GM12878 (cell line): ENCODE data around the gene SNRPA1. TPM values are rescaled to one million over a fixed set of nuclear protein-coding genes. Genes with fewer than 3 reads are reported as not detected.

Experiments
- ATAC-seq: fragments of 200-7000 bp; cut with Tn5 transposase; 3 replicates; pipeline ENCODE4 v1.9.1; 2020; ENCODE audit warnings: mild to moderate bottlenecking, moderate library complexity
- BruUV-seq: library from RNA; stranded (reverse); fragments of 400-500 nt; replicated peaks from 2 replicates; lab custom pipeline; 2021; lab: Mats Ljungman, UMichigan
- CTCF ChIA-PET: fragments of 300-600 bp; sonication (Branson Sonifier 250); formaldehyde crosslinking; extraction: SDS; loops from one replicate; lab custom pipeline; 2021; ENCODE audit warnings: inconsistent platforms; lab: Yijun Ruan, JAX
- POLR2A ChIA-PET: fragments of 350-600 bp; formaldehyde crosslinking; extraction: SDS; loops from one replicate; lab custom pipeline; 2021; ENCODE audit warnings: inconsistent platforms; lab: Charles Lee
- RAD21 ChIA-PET: fragments of 300-600 bp; sonication (Branson Sonifier 250); formaldehyde crosslinking; loops from one replicate; lab custom pipeline; 2023; ENCODE audit warnings: antibody characterized with exemption; ENCODE audit not compliant: unreplicated experiment; lab: Charles Lee
- SMC1A ChIA-PET: fragments of 300-600 bp; sonication (Branson Sonifier 250); formaldehyde crosslinking; loops from one replicate; lab custom pipeline; 2023; ENCODE audit not compliant: unreplicated experiment, uncharacterized antibody; lab: Charles Lee
- DNase-seq: peaks from one replicate; pipeline ENCODE4 v3.0.0-alpha.2; 2011; ENCODE audit warnings: low read depth, low spot score
- FAIRE-seq: peaks from 3 replicates; lab custom pipeline; 2011; peaks lifted over from hg19 to GRCh38; lab: Jason Lieb, UNC
- H2AFZ ChIP-seq: 2 replicates; pipeline ENCODE4 v1.6.0; 2011; ENCODE audit warnings: low read depth, low read length, control low read depth; ENCODE audit not compliant: control insufficient read depth
- H3K27ac ChIP-seq: 2 replicates; pipeline ENCODE4 v1.5.1; 2011; ENCODE audit warnings: control low read depth; ENCODE audit not compliant: control insufficient read depth, insufficient read depth
- H3K27me3 ChIP-seq, 2 experiments: replicated peaks in 1 of 2; 2 replicates each; pipeline versions ENCODE4 v1.6.0 to v1.6.1; 2011; ENCODE audit warnings: low read length in 1 of 2; ENCODE audit not compliant: control insufficient read depth in 2 of 2, insufficient read depth in 2 of 2
- H3K36me3 ChIP-seq, 2 experiments: 2 replicates each; pipeline ENCODE4 v1.5.1; 2011; ENCODE audit warnings: low read length in 1 of 2; ENCODE audit not compliant: control insufficient read depth in 2 of 2, insufficient read depth in 2 of 2
- H3K4me1 ChIP-seq: 2 replicates; pipeline ENCODE4 v1.6.1; 2011; ENCODE audit warnings: mild to moderate bottlenecking, low read length, moderate library complexity, mixed read lengths; ENCODE audit not compliant: control insufficient read depth, insufficient read depth
- H3K4me2 ChIP-seq: 2 replicates; pipeline ENCODE4 v1.6.0; 2011; ENCODE audit warnings: control low read depth; ENCODE audit not compliant: control insufficient read depth, insufficient read depth
- H3K4me3 ChIP-seq: fragments of 200-600 bp; sonication (generic); 2 replicates; pipeline ENCODE4 v1.5.1; 2016
- H3K79me2 ChIP-seq: 2 replicates; pipeline ENCODE4 v1.6.0; 2011; ENCODE audit warnings: low read length; ENCODE audit not compliant: control insufficient read depth, insufficient read depth
- H3K9ac ChIP-seq: 2 replicates; pipeline ENCODE4 v1.8.0; 2011; ENCODE audit warnings: low read length, control low read depth, mixed read lengths; ENCODE audit not compliant: control insufficient read depth, insufficient read depth
- H3K9me3 ChIP-seq: replicated peaks from 3 replicates; pipeline ENCODE4 v1.5.1; 2011; ENCODE audit warnings: mild to moderate bottlenecking, low read length; ENCODE audit not compliant: control insufficient read depth, insufficient read depth
- H4K20me1 ChIP-seq: 2 replicates; pipeline ENCODE4 v1.6.0; 2011; ENCODE audit not compliant: control insufficient read depth, insufficient read depth
- E2F4 ChIP-seq: IDR thresholded peaks from 2 replicates; pipeline ENCODE4 v1.6.1; 2012; ENCODE audit warnings: low read depth, low read length, improper control_type of control experiment
- HDGF ChIP-seq: fragments of 450-650 bp; IDR thresholded peaks from 2 replicates; pipeline ENCODE4 v1.6.1; 2016; ENCODE audit warnings: antibody characterized with exemption
- POLR2AphosphoS2 ChIP-seq: IDR thresholded peaks from 2 replicates; pipeline ENCODE4 v1.6.1; 2011; ENCODE audit warnings: low read depth, mild to moderate bottlenecking, low read length, improper control_type of control experiment, moderate library complexity
- RCOR1 ChIP-seq: conservative IDR thresholded peaks from 2 replicates; pipeline ENCODE4 v1.6.1; 2012; ENCODE audit warnings: low read depth, low read length, improper control_type of control experiment
- REST ChIP-seq: IDR thresholded peaks from 2 replicates; pipeline ENCODE4 v1.6.1; 2012; ENCODE audit warnings: mild to moderate bottlenecking, low read depth, low read length
- RFX5 ChIP-seq: IDR thresholded peaks from 2 replicates; pipeline ENCODE4 v1.6.1; 2011; ENCODE audit warnings: low read depth, low read length, improper control_type of control experiment
- SMARCA5 ChIP-seq: fragments of 450-650 bp; IDR thresholded peaks from 2 replicates; pipeline ENCODE4 v1.6.1; 2017; ENCODE audit warnings: mild to moderate bottlenecking
- ZNF274 ChIP-seq: IDR thresholded peaks from one replicate; pipeline ENCODE4 v1.8.0; 2011; ENCODE audit not compliant: insufficient read length, insufficient read depth
- WGBS: methylation state at CpG from one replicate; pipeline ENCODE4 v1.1.6; 2016; ENCODE audit warnings: low lambda C conversion rate; ENCODE audit not compliant: insufficient replicate concordance, insufficient coverage; ENCODE audit errors: missing lambda C conversion rate; 5-methylcytosine and 5-hydroxymethylcytosine counted together
- in situ Hi-C: fragments of 300-500 bp; cut with MboI; formaldehyde crosslinking; loops from 9 replicates; pipeline ENCODE4 v1.14.3; 2018; ENCODE audit warnings: mixed read lengths
- intact Hi-C: fragments of 100-400 bp; cut with micrococcal nuclease; formaldehyde crosslinking; loops from one replicate; pipeline ENCODE4 v1.14.2; 2022; ENCODE audit not compliant: unreplicated experiment
- polyA plus RNA-seq, 11 experiments: library from polyadenylated mRNA; depleted of rRNA in 4 of 11; unstranded in 6 of 11; stranded (reverse) in 5 of 11; fragments of >200 nt; fragmentation: Nextera tagmentation in 4 of 11; fragmentation: Illumina TruSeq in 1 of 11; extraction: Ambion mirVana in 4 of 11; extraction: Trizol in 1 of 11; gene quantifications; 1 replicate in 1 of 11; 2 replicates in 10 of 11; pipeline versions ENCODE4 v1.2.1 to v1.2.3, GENCODE V29; 2011 to 2016; ENCODE audit warnings: inconsistent platforms in 2 of 11, missing spikeins in 2 of 11, low read depth in 1 of 11
- total RNA-seq, 4 experiments: library from RNA; depleted of rRNA in 3 of 4; stranded (reverse); fragments of >200 nt in 3 of 4; fragmentation: Illumina TruSeq in 1 of 4; extraction: Trizol in 1 of 4; gene quantifications; 2 replicates each; pipeline versions ENCODE4 v1.2.1 to v1.2.3, GENCODE V29; 2013 to 2021

SNRPA1 gene
- total and polyA plus RNA-seq, 10 of the 15 experiments (the other 5 are each of a cell fraction or from before 2014, with no cell fraction given): 59.9 to 267 (median 161) TPM

GRCh38 chr15:101313041-101313761, 18.2 kb upstream of the SNRPA1 start (continued):
- TF ChIP-seq E2F4: no peak
- no peak for TF ChIP-seq ZNF274
- no peak for TF ChIP-seq REST
- no peak for TF ChIP-seq RFX5

GRCh38 chr15:101310508-101310907, 15.5 kb upstream of the SNRPA1 start:
- Histone ChIP-seq H3K4me1 (no peaks in the 10 kb centered on the region), H3K4me2 (no peak overlapping the region), H2AFZ (no peak overlapping the region), H4K20me1 (no peaks in the 10 kb centered on the region), H3K27ac (no peak overlapping the region), H3K79me2 (no peaks in the 10 kb centered on the region), H3K9ac (no peak overlapping the region), H3K27me3 (peaks cover 0 to 1% of the 10 kb centered on the region in 2 experiments; a peak in 3 of 4 replicates), H3K36me3 (no peaks in the 10 kb centered on the region), H3K4me3 (no peak overlapping the region), H3K9me3 (no peaks in the 10 kb centered on the region)
- 62% methylated on average over 7 of the region's 7 CpGs for WGBS
- FAIRE-seq (no peak), DNase-seq (no peak), ATAC-seq (no peak)
- ChIA-PET SMC1A (no interaction called here), RAD21 (no interaction called here), CTCF (interaction anchor here (1.5 kb wide), 1 partner anchor 11 kb away, joined by 4 read pairs; no protein-coding TSS in a partner anchor), POLR2A (no interaction called here)
- no TSS peak for BruUV-seq
- in situ Hi-C loops (no loop called here), intact Hi-C loops (no loop called here)
- TF ChIP-seq RCOR1 (no peak), POLR2AphosphoS2 (no peak), SMARCA5 (no peak), HDGF (no peak)
